Hepatocyte (in vitro differentiated cells): ENCODE data around the gene MAGI1.

Source experiments
- EZH2 ChIP-seq: fragments of 200-600 bp; sonication (generic); IDR thresholded peaks from 2 replicates; pipeline ENCODE4 v1.6.1; 2016; ENCODE audit warnings: antibody characterized with exemption, mild to moderate bottlenecking, borderline replicate concordance
- TF ChIP-seq, protein P1 (sequence below): fragments of 200-600 bp; sonication (generic); IDR thresholded peaks from 2 replicates; pipeline ENCODE4 v1.5.1; 2016; ENCODE audit warnings: antibody characterized with exemption, mild to moderate bottlenecking; ENCODE audit not compliant: poor library complexity

DNA sequence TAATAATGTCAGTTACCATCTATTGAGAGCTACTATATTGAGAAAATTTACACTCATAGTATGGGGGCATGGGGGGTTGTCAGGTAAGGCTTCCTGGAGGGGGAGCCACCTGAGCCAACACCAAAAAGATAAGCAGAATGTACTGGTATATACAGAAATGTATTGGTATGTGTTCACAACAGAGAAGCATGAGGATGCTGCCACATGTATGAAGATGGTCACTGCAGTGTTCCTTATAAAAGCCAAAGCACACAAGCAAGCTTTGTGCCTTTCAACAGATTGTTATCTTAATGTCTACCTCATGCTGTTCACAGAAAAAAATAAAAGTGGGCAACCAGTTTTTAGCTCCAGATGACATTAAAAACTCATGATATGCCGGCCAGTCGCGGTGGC is 149.0 kb downstream of the MAGI1 start:
- TF ChIP-seq, protein P1, sequence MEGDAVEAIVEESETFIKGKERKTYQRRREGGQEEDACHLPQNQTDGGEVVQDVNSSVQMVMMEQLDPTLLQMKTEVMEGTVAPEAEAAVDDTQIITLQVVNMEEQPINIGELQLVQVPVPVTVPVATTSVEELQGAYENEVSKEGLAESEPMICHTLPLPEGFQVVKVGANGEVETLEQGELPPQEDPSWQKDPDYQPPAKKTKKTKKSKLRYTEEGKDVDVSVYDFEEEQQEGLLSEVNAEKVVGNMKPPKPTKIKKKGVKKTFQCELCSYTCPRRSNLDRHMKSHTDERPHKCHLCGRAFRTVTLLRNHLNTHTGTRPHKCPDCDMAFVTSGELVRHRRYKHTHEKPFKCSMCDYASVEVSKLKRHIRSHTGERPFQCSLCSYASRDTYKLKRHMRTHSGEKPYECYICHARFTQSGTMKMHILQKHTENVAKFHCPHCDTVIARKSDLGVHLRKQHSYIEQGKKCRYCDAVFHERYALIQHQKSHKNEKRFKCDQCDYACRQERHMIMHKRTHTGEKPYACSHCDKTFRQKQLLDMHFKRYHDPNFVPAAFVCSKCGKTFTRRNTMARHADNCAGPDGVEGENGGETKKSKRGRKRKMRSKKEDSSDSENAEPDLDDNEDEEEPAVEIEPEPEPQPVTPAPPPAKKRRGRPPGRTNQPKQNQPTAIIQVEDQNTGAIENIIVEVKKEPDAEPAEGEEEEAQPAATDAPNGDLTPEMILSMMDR = no peak
- TF ChIP-seq EZH2 = no peak
